GM18502 (cell line): ENCODE measurements around the gene CDC20.
"Not testable (repeated sequence)": the region's sequence is repeated elsewhere in the genome, so short reads cannot be mapped to it uniquely, and the experiment has no call there.

ENCODE experiments used
- ATAC-seq: cut with Tn5 transposase; IDR thresholded peaks from one replicate; pipeline ENCODE4 v1.9.1; 2021; ENCODE audit warnings: mild to moderate bottlenecking; ENCODE audit not compliant: unreplicated experiment, poor library complexity

The CDC20 gene

DNA sequence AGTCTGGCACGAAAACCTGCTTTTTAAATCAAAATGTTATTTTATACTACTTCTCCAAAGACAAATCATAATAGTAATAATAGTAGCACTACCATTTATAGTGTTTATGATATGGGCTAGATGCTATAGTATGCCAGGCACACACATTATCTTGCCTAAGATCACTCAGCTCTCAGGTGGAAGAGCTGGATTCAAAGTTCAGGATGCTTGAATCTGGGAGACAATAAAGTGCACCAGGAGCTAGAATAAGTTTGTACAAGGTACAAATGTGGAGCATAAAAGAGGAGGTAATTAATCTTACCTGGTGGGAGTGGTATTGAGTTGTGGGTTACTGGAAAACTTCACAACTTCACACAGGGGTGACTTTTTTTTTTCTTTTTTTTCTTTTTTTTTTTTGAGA, 19.1 kb downstream of the CDC20 start:
- ATAC-seq = no peak

DNA sequence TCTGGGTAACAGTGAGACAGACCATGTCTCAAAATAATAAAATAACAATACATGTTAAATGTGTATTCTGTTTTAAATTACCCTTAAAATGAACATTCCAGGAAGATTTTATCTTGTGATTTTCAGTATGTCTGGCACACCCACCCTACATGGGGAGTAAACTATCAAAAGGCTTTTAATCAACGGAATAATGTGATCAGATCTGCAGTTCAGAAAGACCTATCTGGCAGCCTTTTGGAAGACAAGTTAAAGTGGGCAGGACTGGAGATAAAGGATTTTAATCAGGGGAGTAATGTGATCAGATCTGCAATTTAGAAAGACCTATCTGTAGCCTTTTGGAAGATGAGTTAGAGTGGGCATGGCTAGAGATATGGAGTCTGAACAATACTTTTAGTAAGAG, 20.7 kb downstream of the CDC20 start:
- no peak for ATAC-seq

DNA sequence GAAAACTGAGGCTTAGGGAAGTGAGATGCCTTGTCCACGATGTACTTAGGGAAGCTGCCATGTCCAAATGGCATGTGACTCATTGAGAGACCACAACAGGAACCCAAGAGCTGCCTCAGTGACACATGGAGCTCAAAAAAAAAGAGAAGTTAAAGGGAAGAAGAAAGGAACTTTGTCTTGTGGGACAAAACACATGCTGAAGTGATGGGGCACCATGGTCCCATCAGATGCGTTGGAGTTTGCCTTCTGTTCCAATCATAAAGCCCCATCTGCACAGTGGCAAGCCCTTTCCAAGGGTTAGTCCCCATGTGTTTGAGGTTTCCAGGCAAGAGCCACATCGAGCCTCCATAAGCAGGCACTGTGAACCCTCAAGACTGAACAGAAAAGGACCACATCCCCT, 22.8 kb downstream of the CDC20 start:
- no peak for ATAC-seq

DNA sequence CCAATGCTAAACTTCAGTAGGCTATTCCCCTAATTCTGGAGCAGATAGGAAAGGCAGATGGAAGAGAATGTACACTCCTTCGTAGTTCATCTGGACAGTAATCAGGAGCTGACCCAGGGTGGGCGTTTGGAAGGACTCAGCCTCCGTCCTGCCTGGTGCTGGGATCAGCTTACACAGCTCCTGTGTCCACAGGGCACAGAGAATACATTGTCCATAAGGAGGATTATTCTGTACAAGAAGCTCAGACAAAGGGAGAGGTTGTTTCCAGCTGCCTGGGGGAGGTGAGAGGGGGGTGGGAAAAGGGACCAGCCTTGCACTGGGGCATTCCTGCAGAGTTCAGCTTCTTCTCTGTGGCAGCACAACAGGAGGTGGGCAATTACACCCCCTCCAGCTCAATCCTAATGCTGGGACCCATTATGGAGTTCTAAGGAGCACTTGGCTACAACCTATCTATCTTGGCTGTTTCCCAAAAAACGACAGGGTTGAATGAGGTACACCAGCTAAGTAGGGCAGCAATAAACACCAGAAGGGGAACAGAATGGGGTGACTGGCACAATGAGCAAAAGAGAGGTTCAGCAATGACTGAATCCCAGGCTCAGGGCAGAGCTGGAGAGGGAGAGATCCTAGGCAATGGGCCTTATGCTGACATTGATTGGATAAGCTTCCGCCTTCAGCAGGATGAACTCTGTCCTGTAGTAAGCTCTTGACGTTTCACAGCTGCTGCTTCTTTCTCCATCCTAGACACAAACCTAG, 23.4 kb downstream of the CDC20 start:
- ATAC-seq = no peak

DNA sequence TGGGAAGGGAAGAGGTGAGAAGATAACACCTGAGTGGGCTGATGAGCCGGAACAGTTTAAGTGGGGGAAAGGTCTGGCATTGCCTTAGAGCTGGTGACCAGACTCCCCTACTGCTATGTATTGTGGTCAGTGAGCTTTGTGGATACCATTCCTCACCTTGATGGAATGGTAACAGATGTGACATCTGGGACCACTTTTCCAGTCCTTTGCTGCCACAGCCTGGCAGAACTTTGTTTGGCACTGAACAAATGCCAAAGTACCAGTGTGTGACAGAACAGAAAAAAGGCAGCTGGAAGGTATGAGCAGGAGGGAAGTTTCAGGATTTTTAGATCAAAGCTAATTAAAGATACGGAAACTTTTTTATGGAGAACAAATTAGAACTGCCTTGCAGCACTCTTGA, 24.7 kb downstream of the CDC20 start:
- no peak for ATAC-seq

DNA sequence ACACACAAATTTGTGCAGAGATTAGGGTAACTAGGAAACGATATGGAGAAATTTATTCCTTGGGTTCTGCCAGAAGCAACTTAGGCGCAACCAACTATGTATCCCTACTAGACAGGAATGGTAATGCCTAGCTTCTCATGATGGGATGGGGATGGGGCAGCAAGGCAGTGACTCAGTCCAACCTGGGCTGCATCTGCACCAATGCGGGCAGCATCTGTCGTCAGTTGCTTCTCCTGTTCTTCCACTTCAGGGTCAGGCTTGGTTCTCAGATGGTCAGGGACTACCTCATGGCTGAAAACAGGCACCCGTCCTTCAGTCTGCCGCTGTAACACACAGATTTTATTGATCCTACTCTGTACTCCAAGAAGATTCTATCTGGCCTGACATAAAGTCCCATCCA, 27.9 kb downstream of the CDC20 start:
- ATAC-seq = no peak

DNA sequence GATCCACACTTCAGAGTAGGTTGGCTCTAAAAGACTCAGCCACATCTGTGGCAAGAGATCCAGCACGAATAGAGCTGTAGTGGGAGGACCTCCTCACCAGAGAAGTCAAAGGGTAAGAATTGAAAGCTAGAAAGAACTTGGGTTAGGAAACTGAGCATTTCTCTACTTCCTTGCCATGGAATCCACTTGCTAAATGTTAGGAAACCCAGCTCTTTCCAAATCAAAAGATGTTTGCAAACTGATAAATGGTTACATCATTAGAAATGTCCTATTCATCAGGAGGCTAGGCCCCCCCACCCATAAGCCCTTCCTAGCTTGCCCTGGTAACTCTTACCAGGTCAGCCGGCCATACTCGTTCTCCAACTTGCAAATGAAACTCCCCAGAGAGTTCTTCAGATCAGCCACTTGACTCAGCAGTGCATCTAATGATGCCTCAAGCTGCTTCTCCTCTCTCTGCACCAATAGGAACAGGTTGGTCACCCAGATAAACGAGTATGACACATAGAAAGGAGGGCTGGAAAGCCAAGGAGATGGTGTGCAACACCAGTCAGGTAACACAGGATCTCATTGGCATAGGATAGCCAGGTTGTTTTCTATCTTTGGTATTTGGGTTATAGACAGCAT, 29.3 kb downstream of the CDC20 start:
- ATAC-seq = no peak

DNA sequence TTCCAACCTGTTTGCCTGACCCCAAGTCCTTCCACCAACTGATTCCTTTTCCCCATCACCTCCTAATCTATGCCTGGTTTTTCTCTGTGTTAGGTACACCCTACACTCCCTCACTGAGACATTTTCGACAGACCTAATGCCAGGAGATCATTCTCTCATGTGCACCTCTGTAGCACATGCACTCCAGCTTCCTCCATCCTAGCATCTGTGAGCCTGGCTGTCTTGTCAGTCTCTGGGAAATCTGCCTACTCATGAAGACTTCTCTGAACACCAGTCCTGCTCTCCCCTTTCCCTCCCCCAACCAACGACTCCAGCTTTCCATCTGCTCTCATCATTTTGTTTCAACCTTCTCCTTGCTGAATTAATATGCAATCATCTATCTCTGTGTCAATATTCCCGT, 29.8 kb downstream of the CDC20 start:
- ATAC-seq = no peak

DNA sequence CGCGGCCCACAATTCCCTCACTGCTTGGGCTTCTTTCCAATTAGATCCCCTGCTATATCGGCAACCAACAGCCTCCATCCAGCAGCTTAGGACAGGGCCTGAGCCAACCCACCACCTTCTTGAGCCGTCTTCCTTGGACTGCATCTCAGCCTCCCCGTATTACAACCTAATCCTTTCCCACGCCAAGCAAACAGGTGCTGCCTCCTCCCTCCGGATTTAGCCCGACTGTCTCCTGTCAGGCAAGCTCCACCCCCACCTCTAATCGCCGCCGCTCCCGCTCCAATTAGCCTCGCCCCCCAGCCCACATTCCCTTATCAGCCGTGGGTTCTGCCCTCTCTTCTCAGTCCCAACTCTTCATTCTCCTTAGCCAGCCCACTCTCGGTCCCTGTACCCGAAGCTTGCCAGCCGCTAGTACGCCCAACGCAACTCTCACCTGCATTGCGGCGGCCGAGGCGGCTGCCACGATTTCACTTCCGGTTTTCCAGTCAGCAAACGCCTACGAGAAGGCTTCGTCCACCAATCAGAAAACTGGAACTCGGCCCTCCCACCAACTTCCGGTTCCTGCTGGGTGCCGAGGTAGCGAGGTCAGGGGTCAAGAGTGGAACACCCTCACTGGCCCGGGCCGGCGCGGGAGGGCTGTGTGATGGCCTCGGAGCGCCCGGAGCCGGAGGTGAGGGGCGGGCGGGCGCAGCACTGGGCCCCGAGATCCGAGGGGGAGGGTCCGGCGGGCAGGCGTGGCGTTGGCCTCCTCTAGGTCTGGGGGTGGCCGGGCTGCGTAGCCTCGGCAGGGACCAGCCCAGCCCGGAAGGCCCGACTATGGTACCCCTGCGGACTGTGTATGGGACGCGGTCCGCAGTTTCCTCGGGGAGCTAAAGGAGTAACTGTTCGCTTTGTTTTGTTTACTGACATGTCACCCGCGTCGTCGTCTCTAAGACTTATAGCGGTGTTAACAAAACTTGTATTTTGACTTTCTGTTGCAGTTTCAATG, 30.8 kb downstream of the CDC20 start, which contains the start of the genes MED8 and SZT2:
MED8 (minus strand) TSS at position 475 of the 988 bp plus-strand sequence; CDS start at position 439, 36 bp downstream.
SZT2 (plus strand) TSS at position 574 of the 988 bp plus-strand sequence; CDS start at position 644, 70 bp downstream.
- ATAC-seq = peak; percentile 93

DNA sequence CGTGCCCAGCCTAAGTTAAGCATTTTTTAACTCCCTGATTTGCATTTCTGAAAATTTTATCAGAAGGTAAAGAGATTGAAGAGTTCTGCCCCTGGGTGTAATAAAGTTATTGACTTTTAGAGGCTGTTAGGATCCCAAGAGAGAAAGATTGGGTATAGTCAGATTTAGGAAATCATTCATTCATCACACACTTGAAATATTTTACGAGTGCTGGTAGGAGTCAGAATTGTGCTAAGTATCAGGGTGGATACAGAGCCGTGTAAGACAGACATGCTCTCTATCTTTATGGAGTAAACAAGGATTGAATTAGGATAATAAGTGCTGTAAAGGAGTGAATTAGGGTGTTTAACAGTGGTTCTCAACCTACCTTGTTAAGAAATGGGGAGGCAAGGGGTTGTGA, 33.9 kb downstream of the CDC20 start:
- ATAC-seq = no peak

DNA sequence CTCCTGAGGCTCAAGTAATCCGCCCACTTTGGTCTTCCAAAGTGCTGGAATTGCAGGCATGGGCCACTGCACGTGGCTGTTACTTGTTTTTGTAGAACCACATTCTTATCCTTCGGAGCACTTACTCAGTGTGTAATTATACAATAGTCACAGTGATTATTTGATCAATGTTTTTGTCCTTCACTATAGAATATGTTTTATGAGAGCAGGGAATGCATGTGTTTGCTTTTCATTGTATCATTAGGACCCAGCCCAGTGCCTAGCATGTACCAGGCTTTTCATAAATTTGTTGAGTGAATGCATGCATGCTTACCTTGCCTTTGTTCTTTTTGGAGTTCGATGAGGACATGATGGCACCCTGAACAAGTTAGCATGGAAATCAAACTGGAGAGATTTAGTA, 36.7 kb downstream of the CDC20 start:
- no peak for ATAC-seq

DNA sequence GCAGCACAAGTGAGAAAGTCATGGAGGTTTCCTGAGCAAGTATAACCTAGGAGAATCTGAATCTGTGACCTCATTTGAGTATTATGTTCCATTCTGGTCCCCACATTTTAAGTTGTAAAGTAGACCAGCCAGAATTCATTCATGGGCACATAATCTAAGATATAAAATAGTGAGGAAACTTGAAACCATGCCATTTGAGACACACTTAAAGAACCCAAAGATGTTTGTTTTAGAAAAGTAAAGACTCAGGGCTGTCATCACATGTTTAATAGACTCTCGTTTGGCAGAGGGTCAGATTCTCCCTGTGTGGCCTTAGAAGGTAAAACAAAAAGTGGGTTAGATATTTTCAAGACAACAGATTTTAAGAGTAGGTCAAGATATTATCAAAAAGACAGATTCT, 37.3 kb downstream of the CDC20 start:
- ATAC-seq = no peak

DNA sequence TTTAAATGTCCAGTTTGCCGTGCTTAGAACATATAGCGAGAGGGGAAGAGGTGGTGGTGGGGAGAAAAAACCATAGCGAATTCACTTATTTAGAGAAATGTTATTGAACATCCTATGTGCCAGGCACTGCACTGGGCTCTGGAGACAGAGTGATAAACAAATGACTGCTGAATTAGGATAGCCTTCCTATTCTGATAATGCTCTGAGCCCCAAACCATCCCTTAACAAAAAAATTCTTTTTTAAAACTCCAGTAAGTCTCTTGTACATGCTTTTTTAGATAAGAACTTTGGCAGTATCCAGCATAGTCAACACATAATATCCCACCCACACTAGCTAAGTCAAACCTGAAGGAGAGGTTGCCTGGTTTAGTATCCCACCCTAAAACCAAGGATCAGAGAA, 39.4 kb downstream of the CDC20 start:
- no peak for ATAC-seq

DNA sequence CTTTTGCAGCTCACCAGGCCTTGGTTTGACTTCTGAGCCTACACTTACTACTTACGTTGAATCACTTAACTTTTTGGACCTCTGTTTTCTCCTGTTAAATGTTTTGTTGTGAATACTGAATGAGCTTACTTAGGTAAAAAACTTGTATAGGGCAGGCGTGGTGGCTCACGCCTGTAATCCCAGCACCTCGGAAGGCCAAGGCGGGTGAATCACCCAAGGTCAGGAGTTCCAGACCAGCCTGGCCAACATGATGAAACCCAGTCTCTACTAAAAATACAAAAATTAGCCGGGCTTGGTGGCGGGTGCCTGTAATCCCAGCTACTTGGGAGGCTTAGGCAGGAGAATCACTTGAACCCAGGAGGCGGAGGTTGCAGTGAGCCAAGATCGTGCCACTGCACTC, 41.7 kb downstream of the CDC20 start:
- ATAC-seq = not testable (repeated sequence)

DNA sequence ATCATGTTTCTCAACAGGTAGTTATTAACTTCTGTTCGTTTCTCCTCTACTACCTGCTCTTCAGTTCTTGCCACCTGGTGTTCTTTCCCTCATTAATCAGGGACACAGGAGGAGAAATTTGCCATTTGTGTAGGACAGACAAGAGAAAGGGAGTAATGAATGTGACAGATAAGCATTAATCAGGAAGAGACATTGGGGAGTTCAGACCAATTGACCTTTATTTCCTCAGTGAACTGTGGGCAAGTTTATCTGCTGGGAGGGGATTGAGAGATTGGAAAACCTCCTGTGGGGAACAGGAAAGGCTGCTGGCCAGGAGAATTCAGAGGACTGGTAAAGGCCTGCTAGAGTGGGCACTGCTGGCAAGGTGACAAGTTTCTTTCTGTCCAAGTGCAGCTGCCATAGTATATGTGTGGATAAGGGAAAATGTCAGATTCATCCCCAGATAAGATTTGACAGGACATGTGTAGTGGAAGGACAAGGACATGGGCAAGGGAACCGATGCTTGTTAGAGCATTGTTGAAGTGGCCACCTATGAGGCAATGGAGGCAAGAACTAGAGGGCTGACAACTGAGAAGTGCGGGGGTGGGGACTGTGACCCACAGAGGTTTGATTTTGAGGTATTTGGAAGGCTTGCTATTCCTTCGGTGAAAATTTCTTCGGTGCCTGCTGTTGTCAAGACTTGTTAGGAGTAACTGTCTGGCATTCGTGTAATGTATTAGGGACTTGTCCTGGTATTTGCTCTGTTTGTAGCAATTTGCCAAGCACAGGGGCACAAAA, 43.5 kb downstream of the CDC20 start:
- ATAC-seq = no peak

DNA sequence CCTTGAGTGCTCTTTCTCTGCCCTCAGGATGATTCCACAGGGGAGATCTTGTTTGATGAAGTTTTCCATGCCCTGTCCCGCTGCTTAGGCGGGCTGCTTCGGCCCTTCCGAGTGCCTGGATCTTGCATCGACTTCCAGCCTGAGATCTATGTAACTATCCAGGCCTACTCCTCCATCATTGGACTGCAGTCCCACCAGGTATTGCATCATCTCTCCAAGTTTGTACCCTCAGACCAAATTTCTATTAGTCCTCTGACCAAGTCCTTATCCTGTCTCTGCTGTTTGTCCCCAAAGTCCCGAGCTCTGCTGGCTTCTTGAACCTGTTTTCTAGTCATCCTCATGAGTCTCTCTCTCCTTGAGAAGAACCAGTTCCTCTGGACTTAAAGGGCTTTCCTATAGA, 45.6 kb downstream of the CDC20 start:
- no peak for ATAC-seq

DNA sequence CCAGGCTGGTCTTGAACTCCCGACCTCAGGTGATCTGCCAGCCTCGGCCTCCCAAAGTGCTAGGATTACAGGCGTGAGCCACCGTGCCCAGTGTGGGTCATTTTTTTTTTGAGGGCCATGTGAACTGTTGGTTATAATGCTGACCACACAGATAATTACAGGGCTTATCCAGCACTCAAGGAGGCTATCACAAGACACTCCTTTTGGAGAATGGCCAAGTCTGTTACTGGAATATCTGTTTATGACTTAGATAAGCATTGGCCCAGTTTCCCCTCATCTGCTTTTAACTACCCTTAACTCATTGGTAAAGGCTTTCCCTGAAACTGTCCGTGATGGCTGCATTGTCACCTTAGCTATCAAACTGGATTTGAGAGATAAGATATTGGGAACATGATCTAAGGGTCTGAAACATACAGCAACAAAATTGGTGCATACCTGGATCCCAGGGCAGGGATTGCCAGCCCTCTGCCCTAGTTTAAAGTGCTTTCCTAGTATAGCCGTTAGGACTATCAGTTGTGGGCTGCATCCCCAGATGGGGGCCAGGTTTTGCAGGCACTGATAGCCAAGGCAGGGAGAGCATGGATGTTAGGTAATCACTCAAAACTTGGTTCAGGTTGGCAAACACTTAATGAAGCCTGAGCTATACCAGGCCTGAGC, 46.6 kb downstream of the CDC20 start:
- ATAC-seq = no peak

DNA sequence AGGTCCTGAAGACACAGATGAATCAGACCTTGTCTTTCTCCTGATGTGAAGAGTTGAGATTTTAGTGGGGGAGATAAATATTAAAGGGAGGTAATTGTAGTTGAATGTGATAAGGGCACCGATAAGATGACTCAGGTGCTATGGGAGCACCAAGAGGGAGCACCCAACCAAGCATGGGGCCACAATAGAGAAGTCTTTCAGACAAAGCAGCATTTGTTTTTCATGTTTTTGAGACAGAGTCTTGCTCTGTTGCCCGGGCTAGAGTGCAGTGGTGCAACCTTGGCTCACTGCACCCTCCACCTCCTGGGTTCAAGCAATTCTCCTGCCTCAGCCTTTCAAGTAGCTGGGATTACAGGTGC, 47.1 kb downstream of the CDC20 start:
- ATAC-seq = no peak

DNA sequence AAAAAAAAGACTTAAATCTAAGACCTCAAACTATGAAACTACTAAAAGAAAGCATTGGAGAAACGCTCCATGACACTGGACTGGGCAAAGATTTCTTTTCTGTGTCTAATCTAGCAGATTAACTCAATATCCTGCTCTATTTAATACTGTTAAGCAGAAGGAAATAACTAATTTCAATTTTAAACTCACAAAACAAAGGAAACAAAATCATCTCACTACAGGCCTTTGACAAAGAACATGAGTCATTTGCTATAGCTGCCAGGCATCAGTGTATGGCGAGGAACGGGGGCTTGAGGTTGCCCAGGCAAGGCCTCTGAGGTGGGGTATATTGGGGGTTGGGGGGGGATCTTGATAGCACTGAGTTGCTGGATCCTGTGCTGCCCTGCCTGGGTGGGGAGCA, 51.8 kb downstream of the CDC20 start:
- ATAC-seq = no peak
